GM12873 (cell line): ENCODE data around the gene SSH2.

Experiments used
- TF ChIP-seq, protein P1 (sequence below): IDR thresholded peaks from 2 replicates; pipeline ENCODE4 v1.5.1; 2012; ENCODE audit warnings: low read depth, mild to moderate bottlenecking, moderate library complexity, low read length, control low read depth; ENCODE audit not compliant: insufficient read depth; ENCODE audit errors: missing control alignments

SSH2 gene

DNA sequence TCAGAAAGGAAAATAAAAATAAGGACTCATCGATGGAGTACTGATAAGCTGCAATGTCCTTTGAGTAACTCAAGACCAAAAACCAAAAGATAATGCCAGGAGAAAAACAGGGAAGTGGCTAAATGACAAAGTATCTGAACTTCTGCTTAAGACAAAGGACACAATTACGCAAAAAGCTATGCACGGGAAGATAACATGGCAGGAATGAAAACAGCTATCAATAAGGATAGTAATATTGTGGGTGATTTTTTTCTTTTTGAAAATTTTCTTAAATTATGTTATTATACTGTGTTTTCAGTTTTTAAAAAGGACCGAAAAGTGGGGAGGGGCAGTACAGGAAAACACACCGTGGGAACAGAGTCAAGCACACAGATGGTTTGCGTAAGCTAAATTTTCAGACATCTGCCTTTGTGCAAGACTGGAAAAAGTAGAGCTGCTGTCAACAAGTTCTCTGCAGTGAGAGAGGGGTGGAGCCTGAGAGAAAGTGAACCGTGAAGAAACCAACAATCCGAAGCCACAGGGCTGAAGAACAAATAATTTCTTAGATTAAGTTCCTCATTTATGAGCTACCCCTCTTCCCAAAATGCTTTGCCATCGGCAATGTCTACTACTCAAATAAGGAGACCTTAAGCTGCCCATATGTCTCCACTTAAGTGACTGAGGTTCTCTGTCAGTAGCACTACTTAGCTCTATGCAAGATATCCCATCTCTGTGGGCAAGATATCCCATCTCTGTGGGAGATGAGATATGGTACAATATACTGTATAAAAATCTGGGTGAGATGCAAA, 207.4 kb downstream of the SSH2 start:
- TF ChIP-seq, protein P1, sequence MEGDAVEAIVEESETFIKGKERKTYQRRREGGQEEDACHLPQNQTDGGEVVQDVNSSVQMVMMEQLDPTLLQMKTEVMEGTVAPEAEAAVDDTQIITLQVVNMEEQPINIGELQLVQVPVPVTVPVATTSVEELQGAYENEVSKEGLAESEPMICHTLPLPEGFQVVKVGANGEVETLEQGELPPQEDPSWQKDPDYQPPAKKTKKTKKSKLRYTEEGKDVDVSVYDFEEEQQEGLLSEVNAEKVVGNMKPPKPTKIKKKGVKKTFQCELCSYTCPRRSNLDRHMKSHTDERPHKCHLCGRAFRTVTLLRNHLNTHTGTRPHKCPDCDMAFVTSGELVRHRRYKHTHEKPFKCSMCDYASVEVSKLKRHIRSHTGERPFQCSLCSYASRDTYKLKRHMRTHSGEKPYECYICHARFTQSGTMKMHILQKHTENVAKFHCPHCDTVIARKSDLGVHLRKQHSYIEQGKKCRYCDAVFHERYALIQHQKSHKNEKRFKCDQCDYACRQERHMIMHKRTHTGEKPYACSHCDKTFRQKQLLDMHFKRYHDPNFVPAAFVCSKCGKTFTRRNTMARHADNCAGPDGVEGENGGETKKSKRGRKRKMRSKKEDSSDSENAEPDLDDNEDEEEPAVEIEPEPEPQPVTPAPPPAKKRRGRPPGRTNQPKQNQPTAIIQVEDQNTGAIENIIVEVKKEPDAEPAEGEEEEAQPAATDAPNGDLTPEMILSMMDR, result no peak

DNA sequence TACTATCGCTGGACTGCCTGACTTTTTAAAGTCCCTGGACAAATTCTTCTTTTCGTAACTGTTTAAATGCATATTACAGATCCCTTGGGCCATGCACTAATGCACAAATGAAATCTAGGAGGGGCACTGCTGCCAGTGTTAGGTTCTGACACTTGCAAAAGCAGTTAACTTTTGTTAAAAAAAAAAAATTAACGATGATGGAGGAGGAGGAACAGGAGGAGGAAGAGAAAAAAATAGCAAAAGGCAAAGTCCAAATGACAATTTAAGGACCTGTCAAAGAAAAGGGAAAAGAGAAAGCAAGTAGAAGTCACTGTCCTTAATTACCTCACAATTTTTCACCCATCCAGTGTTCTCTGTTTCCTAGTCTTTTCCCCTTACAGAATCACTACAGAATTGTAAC, 209.5 kb downstream of the SSH2 start:
- TF ChIP-seq, protein P1, result no peak

DNA sequence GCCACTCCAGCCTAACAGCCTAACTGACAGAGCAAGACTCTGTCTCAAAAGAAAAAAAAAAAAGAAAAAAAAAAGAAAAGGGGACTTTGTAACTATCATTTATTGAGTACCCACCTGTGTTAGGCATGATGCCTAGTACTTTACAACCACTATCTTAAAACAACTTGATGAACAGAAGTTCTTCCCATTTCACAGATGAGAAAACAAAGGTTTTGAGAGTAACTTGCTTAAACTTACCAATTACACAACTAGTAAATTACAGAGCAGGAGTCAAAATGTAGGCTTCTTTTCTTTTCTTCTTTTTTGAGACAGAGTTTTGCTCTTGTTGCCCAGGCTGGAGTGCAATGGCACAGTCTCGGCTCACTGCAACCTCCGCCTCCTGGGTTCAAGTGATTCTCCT, 210.6 kb downstream of the SSH2 start:
- TF ChIP-seq, protein P1, result no peak

DNA sequence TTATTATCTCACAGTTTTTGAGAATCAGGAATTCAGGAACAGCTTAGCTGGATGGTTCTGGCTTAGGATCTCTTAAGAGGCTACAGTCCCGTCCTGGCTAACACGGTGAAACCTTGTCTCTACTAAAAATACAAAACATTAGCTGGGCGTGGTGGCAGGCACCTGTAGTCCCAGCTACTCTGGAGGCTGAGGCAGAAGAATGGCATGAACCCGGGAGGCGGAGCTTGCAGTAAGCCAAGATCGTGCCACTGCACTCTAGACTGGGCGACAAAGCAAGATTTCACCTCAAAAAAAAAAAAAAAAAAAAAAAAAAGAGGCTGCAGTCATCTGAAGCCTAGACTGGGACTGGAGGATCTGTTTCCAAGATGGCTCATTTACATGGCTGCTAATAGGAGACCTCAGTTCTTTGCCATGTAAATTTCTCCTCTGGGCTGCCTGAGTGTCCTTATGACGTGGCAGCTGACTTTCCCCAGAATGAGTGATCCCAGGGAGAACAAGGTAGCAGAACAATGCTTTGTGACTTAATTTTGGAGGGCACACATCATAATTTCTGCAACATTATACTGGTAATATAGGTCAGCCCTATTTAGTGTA, 211.5 kb downstream of the SSH2 start:
- TF ChIP-seq, protein P1, result no peak

DNA sequence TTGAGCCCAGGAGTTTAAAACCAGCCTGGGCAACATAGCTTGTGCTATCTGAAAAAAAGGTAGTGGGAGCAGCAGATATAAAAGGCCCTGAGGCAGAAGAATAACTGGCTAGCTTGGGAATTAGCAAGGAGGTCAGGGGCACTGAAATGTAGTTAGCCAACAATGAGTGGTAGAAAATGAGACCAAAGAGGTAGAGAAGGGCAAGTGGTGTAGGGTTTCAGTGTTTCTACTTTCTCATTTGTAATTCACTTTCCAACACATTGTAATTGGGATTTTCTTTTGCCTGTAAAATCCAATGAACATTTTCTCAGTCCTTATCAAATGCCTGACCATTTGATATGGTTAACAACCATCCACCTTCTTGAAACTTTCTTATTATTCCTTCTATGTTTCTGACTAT, 212.2 kb downstream of the SSH2 start:
- TF ChIP-seq, protein P1, result no peak

DNA sequence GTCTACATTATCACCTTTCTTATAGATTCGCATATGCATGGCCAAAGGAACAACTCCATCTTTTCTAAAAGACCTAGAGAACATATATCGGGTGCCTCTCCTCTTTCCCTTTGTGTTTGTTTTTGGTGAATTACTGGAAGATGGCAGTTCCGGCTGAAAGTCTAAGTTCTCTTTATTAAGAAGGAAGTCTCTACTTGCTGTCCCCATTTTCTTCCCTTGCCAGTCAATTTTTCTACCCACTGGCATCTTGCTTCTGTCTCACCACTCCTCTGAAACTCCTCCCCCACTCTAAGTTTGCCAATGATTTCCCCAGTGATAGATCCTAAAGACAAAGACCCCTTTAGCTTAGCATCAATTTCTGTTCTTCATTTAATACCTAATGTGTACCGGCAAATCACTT, 213.5 kb downstream of the SSH2 start:
- TF ChIP-seq, protein P1, result no peak

DNA sequence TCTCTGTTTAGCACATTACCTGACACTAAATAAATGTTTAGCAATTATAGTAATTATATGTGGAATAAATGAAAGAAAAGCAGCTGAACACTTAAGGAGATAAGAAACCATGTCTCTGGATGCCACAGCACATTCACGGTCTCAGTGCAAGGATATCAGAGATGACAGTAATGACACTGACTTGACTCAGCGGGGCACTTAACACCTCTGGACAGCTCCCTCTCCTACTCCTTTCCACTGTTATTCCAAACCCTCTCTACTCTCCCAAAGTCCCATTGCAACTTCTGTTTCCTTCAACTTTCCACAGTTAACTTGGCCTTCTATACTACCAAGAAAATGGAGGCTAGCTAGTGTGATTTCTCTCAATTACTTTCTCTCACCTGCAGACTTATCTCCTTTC, 214.3 kb downstream of the SSH2 start:
- TF ChIP-seq, protein P1, result no peak
